Activated CD4-positive, alpha-beta T cell treated with anti-CD3 and anti-CD28 coated beads, Interleukin-2, Interleukin-4, amounts not matched to agents 100 ng/mL and 50 ng/mL, durations not matched to agents 16 hours and 8 hours (primary cell): ENCODE measurements around the gene PARP14.
"Not testable (repeated sequence)": the region's sequence is repeated elsewhere in the genome, so short reads cannot be mapped to it uniquely, and the experiment has no call there.

Experiments used
- DNase-seq: peaks from one replicate; pipeline ENCODE4 v3.0.0-alpha.2; 2020; ENCODE audit warnings: low spot score

PARP14 gene

DNA sequence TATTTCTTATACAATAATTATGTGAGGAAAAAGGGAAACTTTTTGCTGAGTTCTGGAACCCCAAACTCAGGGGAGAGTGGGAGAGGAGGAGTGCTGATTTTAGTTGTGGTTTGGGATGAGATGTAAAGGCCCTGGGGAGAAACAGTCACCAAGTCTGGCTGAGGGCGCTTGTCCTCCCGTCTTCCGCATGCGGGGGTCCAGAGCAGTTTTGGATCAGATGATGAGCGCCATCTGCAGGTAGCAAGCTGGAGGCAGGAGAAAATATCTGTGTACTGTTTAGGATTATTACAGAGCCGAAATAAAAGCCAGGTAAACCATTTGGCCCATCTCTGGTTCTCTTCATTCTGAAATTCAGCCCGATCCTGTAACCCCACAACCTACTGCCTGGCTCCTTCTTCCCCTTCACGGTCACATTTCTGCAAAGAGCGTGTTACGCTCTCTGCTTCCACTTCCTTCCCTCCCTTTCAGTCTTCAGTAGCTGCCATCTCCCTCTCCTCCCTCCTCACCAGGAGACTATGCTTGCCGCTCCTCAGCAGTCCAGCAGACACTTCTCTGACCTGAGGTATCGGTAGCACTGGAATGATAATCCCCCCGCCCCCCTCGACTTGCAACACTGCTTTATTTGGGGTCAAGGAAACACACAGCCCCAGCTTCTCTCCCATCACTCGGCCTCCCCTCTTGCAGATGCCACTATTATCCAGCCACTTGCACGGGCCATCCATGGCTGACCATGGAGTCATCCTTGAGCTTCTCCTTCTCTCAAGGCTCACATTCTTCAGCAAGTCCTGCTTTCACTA is 1.4 kb upstream of the PARP14 start:
- DNase-seq, result peak; percentile 86

DNA sequence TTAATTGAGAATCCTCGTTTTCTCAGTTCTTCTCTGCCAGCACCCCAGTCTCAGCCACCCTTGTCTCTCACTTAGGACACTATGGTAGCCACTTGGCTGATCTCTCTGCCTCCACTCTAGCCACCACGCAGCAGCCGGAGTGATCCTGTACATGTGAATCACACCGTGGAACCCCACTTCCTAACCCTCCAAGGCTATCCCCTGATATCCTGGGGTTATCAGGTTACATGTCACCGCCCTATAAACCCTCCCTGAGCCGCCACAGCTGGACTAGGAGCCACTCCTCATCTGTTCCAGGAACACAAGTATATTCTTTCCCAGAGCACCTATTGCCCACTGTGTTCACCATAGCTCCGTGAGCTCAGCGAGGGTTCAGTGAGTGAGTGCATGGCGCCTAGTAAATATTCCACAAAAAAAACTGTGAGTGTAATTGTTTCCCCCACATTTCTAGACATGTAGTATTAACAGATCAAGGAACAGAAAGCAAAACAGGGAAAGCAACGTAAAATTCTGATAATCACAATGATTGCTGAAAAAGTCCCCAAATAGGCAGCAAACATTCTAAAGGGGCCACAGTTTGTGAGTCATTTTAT is 661 bp upstream of the PARP14 start:
- DNase-seq, result peak; percentile 17

DNA sequence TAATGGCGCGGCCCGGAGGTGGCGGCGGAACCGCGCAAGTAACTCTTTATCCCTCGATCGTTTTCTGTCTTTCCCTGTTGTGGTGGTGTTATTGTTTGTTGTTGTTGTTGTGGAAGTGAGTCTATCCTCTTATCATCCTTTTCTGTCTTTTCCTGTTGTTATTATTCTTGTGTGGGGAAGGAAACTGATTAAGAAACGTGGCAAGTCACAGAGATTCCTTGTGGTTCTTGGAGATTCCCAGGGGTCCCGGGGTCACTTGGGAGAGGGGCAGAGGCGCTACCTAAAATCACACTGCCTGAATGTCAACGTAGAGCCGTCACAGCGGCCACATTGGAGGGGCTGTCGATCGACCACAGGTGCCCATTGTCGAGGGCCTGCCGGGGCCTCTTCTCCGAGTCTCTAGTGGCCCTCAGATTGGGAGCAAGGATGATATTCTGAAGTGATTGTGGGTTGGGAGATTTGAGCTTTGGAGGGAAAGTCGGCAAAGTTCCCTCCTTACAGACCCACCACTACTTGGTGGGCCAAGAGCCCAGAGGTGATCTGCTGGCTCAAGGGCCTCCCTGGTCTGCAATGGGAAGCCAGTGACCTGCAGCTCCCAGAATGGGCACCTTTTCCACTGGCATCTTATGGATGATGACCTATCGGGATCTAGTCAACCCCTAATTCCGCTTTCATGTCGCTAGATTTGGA is 790 bp downstream of the PARP14 start:
- DNase-seq, result no peak

DNA sequence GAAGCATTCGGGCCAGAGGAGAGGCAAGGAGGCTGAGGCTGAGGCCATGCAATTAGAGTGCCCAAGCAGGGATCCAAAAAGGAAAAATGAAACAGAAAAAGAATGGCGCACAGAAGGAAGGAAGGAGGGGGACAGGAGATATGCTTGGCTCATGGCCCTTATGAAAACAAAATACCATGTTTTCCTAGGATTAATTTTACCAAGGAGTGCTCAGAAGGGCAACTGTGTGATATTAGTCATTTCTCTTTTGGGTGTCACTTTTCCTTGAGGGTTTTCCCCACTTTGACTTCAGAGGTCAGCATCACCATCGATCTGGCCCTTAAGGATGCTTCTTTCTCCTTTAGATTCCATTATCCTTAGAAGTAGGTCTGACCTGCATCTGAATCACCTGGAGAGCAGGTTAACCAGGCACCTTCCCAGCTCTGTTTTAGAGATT is 1.4 kb downstream of the PARP14 start:
- DNase-seq, result no peak

DNA sequence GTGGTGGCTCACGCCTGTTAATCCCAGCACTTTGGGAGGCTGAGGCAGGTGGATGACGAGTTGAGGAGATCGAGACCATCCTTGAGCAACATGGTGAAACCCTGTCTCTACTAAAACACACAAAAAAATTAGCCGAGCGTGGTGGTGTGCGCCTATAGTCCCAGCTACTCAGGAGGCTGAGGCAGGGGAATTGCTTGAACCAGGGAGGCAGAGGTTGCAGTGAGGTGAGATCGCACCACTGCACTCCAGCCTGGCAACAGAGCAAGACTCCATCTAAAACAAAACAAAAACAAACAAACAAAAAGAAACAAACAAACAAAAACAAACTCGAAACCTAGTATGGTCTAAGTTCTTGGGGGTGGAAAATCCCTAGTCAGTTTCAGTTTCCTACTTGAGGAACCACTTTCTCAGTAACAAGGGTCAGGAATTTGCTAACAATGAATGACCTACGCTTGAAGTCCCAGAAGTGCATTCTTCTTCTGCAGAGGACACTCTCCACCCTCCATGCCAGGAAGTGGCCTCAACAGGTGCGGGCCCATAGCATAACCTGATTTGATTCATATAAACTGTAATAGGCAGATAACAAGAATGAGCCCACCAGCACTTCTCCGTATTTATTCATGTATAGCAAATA is 2.3 kb downstream of the PARP14 start:
- not testable (repeated sequence) for DNase-seq

DNA sequence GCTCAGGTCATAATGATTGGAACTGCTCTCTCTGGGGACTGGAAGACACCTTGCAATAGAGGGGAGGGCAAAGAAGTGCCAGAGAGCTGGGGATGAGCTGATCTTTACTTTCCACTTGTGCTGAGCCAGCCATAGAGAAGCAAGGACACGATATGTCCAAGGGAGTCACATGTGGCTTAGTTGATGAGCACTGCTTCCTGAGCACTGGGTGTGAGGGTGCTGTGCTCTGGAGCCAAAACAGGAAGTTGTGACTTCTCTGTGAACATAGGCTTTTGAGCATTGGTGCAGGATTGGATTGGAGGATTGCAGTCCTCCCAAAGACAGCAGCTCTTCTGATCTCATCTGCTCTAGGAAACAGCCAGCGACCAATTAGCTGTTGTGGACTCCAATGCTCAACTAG is 6.7 kb downstream of the PARP14 start:
- no peak for DNase-seq

DNA sequence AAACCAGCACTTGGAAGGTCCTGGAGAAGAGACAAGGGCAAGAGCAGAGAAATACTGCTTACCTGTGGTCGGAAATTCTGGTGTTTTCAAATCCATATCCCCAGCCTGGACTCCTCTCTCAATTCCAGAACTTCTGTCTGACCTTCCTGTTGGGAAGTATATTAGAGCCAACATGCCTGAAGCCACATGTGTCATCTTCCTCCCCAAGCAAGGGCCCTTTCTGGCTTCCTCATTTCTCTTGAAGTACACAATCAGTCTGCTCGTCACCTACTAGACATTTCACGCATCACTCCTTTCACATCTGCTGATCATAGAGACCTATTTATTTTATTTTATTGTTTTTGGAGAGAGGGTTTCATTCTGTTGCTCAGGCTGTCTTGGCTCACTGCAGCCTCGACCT is 8.4 kb downstream of the PARP14 start:
- no peak for DNase-seq

DNA sequence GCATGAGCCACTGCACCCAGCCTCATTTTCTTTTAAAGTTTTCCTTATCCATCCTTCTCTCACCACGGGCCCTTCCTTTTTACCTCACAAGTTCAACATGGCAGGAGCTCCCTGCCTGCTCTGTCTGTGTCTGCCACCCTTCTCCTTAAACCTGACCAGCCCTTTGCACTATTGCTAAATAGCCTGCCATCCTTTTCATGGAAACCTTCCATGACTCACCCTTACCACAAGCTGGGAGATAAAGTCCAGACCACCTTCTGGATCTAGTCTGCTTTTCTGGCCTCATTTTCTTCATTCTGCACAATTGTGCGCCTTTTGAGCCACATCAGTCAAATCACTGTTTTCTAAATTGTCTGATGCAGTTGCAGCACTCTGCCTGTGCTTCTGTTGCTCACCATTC is 8.9 kb downstream of the PARP14 start:
- DNase-seq, result no peak

DNA sequence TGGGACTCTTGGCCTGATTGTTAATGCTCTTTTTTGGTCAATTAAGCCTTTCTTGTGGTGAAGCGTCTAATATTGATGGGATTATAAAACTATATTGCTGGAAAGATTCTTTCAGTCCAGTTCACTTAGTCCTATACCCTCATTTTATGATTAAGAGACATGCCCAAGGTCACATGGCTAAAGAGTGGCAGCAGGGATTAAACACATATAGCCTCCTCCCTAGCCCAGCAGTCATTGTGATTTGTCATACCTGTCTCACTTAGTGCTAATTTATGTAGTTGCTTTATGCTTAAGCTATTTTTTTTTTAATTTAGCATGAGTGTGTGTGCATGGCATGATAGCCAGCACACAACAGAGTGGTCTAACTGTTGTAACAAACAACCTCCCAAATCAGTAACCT is 9.5 kb downstream of the PARP14 start:
- no peak for DNase-seq

DNA sequence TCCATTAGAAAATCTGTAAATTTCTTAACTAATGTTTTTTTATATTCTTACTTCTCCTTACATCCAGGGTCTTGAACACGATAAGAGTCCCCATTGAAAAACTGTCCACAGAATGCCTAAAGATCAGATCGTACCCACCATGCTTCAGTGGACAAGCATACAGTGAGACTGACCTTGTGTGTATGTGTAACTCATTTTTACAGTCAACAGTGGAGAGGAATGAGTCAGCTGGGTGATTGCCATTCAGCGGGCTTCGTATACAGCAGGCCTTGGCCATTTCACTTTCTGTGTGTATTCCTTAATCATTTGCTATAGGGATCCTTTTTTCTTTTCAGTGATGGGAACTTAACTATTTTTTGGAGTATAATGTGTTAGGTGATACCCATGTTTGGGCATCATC is 10.6 kb downstream of the PARP14 start:
- DNase-seq, result no peak

DNA sequence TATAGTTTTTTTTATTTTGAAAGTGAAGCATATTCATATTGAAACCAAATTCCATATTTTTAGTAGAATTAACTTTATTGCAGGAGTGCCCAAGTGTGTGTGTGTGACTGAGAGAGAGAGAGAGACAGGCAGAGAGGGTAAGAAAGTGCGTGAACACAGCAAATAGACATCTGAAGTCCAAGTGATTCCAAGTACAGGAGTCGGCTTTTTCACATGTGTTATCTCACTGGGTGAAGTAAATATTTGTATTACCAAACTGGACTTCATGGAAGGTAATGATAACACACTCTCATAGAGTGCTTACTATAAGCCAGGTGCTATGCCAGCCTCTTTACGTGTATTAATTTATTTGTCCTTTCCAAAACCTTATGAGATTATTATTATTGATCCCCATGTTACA is 12.0 kb downstream of the PARP14 start:
- no peak for DNase-seq

DNA sequence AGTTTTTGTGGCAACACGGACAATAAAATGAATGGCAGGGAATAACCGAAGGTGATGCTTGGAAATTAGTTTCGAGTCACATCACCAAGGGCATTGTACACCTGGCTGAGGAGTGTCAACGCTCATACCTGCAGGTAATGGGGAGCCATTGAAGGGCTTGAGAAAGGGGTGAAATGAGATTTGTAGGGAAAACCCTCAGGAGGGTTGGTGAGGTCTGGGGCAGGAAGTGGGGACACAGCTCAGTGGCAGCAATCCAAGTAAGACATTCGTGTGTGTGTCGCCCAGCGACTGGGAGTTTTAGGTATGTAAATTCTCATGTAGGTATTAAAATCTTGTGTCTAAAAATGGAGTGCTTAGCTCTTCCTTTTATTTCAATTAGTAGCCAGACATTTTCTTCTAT is 14.3 kb downstream of the PARP14 start:
- no peak for DNase-seq

DNA sequence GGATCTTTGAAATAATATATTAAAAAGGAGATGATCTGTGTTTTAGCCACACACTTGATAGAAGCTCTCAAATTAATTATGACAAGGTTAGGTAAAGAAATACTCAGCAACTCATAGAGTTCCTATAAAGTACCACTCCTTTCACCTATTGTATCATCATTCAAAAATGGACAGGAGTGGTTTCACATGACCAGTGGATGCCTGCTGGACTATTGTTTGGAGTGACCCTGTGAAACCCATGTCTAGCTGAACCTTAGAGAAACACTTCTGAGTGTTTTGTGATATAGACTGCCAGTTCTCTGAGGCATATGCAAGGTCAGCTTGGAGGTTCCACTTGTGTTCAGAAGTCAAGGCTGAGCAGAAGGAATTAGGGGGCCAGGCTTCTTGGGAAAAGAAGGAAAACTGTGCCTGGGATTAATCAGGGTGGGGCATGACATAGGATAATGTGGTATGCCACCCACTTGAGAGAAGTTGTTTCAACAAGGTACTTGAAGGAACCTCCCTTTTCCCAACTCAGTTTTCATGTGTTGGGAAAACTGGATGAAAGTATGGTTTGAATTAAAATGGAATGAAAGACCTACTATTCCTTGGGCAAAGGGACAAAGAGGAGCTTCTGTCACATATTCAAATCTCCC is 15.4 kb downstream of the PARP14 start:
- DNase-seq, result no peak

DNA sequence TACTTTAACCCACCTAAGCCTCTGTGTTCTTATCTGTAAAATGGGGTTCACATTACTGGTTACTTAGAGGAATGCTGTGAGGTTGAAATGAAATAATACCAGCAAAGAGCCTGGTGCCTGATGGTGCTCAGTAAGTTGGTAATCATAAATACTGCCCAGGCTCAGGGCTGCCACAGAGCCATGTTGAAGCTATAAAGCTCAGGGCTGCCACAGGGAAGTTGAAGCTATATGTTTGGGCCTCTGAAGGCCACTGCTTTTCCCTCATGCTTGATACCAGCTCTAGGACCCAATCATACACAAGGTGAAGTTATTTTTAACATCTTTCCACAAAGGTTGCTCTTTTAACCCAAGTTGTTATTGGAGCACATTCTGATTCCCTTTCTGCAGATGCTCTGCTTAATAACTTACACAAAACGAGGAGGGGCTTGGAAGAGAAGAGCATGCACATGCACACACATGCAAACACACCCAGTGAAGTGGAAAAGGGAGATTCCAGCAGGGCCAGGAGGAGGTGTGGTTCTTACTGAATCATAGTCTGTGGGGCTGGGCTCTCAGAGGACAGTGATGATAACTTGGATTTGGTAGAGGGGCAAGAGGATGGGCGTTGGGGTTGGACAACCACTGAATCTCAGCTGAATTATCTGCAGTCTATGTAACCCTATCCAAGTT is 17.4 kb downstream of the PARP14 start:
- no peak for DNase-seq

DNA sequence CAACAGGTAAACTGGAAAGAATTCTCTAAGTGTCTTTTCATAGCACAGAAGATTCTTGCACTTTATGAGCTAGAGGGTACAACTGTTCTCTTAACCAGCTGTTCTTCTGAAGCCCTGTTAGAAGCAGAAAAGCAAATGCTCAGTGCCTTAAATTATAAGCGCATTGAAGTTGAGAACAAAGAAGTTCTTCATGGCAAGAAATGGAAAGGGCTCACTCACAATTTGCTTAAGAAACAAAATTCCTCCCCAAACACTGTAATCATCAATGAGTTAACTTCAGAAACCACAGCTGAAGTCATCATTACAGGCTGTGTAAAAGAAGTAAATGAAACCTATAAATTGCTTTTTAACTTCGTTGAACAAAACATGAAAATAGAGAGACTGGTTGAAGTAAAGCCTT is 19.6 kb downstream of the PARP14 start:
- no peak for DNase-seq

DNA sequence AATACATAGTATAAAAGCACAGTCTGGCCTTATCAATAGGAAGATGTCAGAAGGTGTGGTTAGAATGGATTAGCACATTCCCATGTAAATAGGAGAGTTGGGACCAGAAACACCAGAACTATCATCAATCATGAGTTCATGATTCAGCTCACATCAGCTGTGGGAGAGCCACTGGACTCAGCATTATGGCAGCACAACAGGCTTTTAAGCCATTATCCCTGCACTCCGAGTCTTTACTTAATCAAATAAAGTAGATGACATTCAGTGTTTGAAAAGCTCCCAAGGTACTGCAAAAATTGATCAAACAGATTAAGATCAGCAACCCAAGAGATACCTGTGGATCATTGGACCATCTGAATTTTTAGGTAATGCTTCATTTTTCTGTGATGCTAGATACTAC is 24.7 kb downstream of the PARP14 start:
- no peak for DNase-seq

DNA sequence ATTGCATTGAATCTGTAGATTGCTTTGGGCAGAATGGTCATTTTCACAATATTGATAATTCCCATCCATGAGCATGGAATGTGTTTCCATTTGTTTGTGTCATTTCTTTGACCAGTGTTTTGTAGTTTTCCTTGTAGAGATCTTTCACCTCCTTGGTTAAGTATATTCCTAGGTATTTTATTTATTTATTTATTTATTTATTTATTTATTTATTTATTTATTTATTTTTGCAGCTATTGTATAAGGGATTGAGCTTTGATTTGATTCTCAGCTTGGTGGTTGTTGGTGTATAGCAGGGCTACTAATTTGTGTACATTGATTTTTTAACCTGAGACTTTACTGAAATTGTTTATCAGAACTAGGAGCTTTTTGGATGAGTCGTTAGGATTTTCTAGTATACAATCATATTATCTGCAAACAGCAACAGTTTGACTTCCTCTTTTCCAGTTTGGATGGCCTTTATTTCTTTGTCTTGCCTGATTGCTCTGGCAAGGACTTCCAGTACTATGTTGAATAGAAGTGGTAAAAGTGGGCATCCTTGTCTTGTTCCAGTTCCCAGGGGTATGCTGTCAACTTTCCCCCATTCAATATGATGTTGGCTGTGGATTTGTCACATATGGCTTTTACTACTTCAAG is 30.1 kb downstream of the PARP14 start:
- not testable (repeated sequence) for DNase-seq

DNA sequence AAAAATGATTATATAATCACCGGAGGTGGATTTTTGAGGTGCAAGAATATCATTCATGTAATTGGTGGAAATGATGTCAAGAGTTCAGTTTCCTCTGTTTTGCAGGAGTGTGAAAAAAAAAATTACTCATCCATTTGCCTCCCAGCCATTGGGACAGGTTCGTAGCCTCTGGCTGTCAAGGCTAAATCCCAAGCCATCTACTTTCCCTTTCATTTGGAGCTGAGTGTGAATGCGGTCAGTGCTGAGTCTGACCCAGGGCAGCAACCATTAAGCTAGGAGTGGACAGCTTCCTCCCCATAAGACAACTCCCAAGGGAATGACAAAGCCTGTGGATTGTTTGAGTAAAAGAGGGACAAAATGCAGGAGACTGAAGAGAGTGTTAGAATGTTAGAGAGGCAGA is 33.6 kb downstream of the PARP14 start:
- no peak for DNase-seq

DNA sequence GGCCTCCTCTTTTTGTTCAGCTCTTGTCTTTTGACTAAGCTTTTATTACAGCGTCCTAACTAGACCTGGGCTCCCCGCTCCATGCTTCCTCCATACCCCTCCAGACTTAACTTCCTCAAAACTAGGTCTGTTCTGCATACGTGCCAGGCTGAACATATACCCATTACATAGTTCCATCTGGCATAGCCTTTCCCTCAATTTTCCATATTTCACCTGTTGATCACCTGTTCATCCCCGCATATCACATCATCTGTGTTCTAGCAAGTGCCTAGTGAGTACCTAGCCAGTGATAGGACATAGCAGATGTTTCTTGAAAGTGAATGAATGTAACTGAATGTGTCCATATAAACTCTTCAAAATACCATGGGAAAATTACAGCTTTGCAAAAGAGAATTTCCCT is 36.0 kb downstream of the PARP14 start:
- no peak for DNase-seq

DNA sequence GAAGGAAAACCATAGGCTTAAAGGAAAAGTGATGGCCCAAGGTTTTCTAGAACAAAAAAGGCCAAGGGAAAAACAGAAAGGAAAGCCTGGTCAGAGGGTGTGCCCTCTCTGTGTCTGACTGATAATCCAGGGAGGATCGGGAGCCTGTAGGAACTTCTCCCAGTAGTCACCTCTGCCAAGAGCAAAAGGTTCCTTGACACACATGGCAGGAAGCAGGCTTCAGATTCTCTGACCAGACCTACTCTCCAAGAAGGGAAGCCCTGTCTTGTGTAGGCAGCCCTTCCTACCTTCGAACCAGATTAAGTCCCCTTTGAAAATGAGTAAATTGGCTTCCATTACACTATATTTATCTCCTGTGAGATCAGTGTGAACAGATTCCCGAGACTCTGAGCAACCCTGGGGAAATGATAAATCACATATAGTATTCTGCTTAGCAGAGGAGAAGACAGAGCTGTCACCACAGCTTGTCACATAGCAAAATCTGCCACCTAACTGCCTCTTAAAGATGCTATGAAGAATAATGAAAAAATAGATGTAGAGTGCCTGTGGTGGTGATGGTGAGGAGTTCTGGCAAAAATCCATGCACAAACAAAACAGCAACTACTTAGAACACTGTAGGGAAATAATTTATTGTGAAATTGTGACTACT is 38.8 kb downstream of the PARP14 start:
- no peak for DNase-seq

DNA sequence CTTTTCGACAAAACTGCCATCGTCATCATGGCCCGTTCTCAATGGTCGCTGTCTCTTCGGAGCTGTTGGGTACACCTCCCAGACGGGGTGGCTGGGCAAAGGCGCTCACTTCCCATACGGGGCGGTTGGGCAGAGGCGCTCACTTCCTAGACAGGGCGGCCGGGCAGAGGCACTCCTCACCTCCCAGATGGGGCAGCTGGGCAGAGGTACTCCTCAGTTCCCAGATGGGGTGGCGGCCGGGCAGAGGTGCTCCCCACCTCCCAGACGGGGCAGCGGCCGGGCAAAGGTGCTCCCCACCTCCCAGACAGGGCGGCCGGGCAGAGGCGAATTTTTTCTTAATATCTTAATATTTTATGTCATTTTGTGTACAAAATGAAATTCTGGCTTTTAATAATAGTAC is 44.5 kb downstream of the PARP14 start:
- DNase-seq, result no peak
